ENCODE measurements around the gene LIMA1.

LIMA1 gene

DNA sequence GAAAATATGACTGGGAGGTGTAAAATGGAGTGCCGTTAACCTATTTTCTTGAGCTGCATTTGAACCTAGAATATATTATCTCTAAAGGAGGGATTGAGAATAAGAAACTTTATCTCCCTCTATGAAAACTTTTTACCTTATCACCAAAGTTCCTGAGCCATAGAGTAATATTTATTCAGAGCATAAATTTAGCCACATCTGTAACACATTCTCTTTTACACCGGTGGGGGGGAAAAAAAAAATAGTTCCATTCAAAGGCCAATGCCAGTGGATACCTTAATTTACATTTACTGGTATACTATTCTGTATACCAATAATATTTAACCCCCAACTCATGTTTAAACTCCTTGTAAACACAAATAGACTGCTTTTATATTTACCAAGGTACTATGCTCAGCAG is 137.9 kb downstream of the LIMA1 start:
- DNase-seq (ENCODE audit: low read depth, low spot score) = no peak

DNA sequence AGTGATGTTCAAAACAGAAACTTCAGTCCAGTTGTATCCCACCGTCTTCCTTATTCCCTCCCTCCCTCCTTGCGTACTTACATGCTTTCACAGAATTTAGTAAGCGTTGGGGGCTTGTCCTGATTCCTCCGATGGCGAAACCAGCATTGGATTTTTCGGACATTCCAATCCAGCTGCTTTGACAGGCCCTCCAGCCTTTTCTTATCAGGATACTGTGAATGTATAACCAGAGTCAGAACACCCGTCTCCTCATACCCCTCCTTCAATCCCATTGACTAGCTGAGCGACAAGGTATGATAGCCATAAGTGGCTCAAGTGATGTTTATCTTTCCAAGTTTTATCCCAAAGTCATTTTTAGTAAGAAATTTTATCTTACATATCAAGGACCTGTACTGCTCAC is 140.3 kb downstream of the LIMA1 start:
- no peak for DNase-seq (ENCODE audit: low read depth, low spot score)

DNA sequence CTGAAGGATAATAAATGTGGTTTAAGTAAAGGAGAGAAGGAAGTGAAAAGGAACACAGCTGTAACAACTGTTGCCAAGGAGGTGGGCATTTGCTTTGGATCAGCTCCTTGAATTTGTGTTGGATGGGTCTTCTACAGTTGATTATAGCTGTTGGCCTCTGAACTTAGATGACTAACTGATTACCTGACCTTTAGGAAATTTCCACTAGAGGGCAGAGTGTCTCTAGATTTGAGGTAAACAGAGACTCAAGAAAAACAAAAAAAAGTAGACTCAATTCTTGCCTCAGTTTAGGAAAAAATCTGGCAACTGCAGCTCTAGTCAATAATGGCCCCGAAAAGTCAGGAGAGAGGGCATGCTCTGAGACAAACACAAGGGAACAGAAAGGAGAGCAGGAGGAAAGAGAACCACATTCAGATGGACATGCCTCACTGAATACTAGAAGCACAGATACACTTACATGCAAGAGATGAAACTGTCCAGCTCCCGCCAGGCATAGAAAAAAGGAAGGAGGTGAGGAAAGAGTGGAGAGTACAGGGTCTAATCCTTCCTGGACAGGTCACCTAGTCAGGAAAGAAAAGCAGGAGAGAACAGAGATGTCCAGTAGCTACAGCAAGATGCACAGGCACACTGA is 150.7 kb downstream of the LIMA1 start:
- no peak for DNase-seq (ENCODE audit: low read depth, low spot score)

DNA sequence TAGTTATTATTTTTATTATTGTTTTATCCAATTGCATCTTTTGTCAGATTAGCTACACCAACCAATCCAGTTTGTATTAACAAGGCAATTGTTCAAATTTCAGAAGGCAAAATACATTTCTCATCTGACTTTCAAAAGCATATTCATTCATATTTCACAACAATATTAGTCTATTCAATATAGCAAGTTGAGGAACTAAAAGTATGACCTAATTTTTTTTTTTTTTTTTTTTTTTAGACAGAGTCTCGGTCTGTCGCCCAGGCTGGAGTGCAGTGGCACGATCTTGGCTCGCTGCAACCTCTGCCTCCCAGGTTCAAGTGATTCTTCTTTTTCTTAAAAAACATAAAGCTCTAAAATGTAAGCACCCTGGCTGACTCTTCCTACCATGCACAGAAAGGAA is 154.0 kb downstream of the LIMA1 start:
- no peak for DNase-seq (ENCODE audit: low read depth, low spot score)

DNA sequence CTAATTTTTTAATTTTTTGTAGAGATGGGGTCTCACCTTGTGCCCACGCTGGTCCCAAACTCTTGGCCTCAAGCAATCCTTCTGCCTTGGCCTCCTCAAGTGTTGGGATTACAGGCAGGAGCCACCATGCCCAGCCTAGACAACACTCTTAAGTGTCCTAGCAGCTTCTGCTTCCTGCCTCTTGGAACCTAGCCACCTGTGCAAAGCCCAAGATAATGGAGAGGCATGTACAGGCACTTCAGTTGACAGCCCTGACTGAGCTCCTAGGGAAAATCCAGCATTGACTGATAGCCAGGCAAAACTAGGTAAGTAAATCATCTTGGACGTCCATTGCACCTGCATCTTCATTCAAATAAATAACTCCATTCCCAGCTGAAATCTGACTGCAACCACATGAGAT is 155.8 kb downstream of the LIMA1 start:
- DNase-seq (ENCODE audit: low read depth, low spot score) = no peak
